MCF 10A (cell line): ENCODE results near the gene ITGB3. TPM values are rescaled to one million over a fixed set of nuclear protein-coding genes. Genes with fewer than 3 reads are reported as not detected.
A peak's percentile ranks its signal among the peaks of the same experiment; 100 is the strongest.

Source experiments
- BruUV-seq: library from RNA; stranded (reverse); fragments of 400-500 nt; replicated peaks from 2 replicates; lab custom pipeline; 2021; lab: Mats Ljungman, UMichigan
- CTCF ChIA-PET: fragments of 300-600 bp; sonication (Branson Sonifier 250); formaldehyde crosslinking; extraction: SDS; loops from one replicate; lab custom pipeline; 2021; ENCODE audit warnings: antibody characterized with exemption, inconsistent platforms; lab: Yijun Ruan, JAX
- POLR2A ChIA-PET: fragments of 300-600, 350-650 bp; sonication (Branson Sonifier 250); formaldehyde crosslinking; extraction: SDS; loops from one replicate; lab custom pipeline; 2020; ENCODE audit warnings: antibody characterized with exemption, inconsistent platforms; lab: Yijun Ruan, JAX
- DNase-seq: peaks from one replicate; pipeline ENCODE4 v3.0.0-alpha.2; 2018; ENCODE audit not compliant: unreplicated experiment
- H3K27ac Mint-ChIP-seq: one replicate; pipeline ENCODE4 v1.8.0; 2022; ENCODE audit warnings: mild to moderate bottlenecking, low read depth, mixed read lengths; ENCODE audit not compliant: unreplicated experiment
- H3K27me3 Mint-ChIP-seq: one replicate; pipeline ENCODE4 v1.8.0; 2022; ENCODE audit warnings: mixed read lengths; ENCODE audit not compliant: insufficient read depth, unreplicated experiment
- H3K36me3 Mint-ChIP-seq: one replicate; pipeline ENCODE4 v1.8.0; 2022; ENCODE audit warnings: mild to moderate bottlenecking, moderate library complexity, mixed read lengths; ENCODE audit not compliant: insufficient read depth, unreplicated experiment
- H3K4me1 Mint-ChIP-seq: one replicate; pipeline ENCODE4 v1.8.0; 2022; ENCODE audit warnings: mixed read lengths; ENCODE audit not compliant: insufficient read depth, unreplicated experiment
- H3K4me3 Mint-ChIP-seq: one replicate; pipeline ENCODE4 v1.8.0; 2022; ENCODE audit warnings: mild to moderate bottlenecking, moderate library complexity, mixed read lengths; ENCODE audit not compliant: unreplicated experiment
- H3K9me3 Mint-ChIP-seq: one replicate; pipeline ENCODE4 v1.8.0; 2022; ENCODE audit warnings: mixed read lengths; ENCODE audit not compliant: unreplicated experiment
- intact Hi-C: fragments of 100-400 bp; cut with micrococcal nuclease; formaldehyde crosslinking; loops from 2 replicates; pipeline ENCODE4 v1.14.1; 2022
- total RNA-seq: library from RNA; stranded (reverse); gene quantifications from 2 replicates; pipeline ENCODE4 v1.2.3, GENCODE V29; 2022
- TF ChIP-seq, protein P1 (sequence below): fragments of 200-600 bp; IDR thresholded peaks from one replicate; pipeline ENCODE4 v1.8.0; 2022; ENCODE audit warnings: antibody characterized with exemption, mild to moderate bottlenecking; ENCODE audit not compliant: unreplicated experiment

Gene ITGB3
- total RNA-seq, 1 experiment from 2014 or later: 1.1 TPM

DNA sequence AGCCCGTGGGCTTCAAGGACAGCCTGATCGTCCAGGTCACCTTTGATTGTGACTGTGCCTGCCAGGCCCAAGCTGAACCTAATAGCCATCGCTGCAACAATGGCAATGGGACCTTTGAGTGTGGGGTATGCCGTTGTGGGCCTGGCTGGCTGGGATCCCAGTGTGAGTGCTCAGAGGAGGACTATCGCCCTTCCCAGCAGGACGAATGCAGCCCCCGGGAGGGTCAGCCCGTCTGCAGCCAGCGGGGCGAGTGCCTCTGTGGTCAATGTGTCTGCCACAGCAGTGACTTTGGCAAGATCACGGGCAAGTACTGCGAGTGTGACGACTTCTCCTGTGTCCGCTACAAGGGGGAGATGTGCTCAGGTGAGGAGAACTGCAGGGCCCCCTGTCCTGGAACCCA, 38.6 kb downstream of the ITGB3 start:
- ChIA-PET POLR2A (no interaction called here), CTCF (no interaction called here)
- no peak overlapping the region for H3K27ac Mint-ChIP-seq
- intact Hi-C loops: no loop called here
- peaks cover 17% of the 10 kb centered on the region for H3K4me1 Mint-ChIP-seq
- no peak for DNase-seq
- TF ChIP-seq, protein P1, sequence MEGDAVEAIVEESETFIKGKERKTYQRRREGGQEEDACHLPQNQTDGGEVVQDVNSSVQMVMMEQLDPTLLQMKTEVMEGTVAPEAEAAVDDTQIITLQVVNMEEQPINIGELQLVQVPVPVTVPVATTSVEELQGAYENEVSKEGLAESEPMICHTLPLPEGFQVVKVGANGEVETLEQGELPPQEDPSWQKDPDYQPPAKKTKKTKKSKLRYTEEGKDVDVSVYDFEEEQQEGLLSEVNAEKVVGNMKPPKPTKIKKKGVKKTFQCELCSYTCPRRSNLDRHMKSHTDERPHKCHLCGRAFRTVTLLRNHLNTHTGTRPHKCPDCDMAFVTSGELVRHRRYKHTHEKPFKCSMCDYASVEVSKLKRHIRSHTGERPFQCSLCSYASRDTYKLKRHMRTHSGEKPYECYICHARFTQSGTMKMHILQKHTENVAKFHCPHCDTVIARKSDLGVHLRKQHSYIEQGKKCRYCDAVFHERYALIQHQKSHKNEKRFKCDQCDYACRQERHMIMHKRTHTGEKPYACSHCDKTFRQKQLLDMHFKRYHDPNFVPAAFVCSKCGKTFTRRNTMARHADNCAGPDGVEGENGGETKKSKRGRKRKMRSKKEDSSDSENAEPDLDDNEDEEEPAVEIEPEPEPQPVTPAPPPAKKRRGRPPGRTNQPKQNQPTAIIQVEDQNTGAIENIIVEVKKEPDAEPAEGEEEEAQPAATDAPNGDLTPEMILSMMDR: no peak
- H3K27me3 Mint-ChIP-seq: no peaks in the 10 kb centered on the region
- H3K36me3 Mint-ChIP-seq: no peaks in the 10 kb centered on the region
- no peak overlapping the region for H3K4me3 Mint-ChIP-seq
- BruUV-seq: no TSS peak
- no peaks in the 10 kb centered on the region for H3K9me3 Mint-ChIP-seq

DNA sequence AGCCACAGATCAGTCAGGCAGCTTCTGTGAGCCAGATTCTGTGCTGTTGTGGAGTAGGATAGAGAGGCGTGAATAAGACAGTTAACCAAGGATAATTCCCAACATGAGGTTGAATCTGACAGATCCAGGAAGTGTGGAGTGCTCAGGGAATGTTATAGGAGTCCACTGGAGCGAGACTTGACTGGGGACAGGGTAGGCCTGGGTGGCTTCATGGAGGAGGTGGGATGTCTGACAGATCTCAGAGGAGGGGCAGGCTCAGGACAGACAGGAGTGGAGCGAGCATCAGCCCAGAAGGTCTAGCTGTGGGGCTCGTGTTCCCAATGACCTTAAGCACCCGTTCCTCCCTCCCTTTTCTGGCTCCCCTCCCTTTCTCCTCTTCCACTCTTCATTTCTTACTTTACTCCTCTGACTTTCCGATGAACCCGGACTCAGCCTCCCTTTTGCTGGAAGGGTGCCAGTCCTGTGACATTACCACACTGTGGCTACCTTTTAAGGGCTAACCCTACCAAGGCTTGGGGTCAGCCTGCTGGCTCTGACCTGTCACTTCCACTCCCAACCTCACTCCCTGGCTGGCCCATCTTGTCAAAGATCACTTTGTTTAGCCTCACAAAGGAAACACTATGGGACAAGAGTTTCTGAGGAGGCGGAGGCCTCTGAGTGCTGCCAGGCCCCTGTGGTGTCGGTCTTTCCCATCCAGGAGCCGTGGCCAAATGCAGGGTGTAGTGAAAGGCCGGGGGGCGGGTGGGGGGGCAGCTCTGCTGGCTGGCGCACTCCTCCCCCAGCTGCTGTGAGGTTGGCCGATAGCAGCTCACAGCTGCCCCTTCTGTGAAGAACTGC, 41.6 kb downstream of the ITGB3 start:
- no peak for DNase-seq
- no peaks in the 10 kb centered on the region for H3K9me3 Mint-ChIP-seq
- intact Hi-C loops: no loop called here
- ChIA-PET CTCF (interaction anchor here (0.6 kb wide), 1 partner anchor 66 kb away, joined by 3 read pairs; no protein-coding TSS in a partner anchor), POLR2A (interaction anchor here (0.6 kb wide), 1 partner anchor 229 kb away, joined by 3 read pairs; no protein-coding TSS in a partner anchor)
- no peaks in the 10 kb centered on the region for H3K36me3 Mint-ChIP-seq
- TF ChIP-seq, protein P1: no peak
- no TSS peak for BruUV-seq
- H3K4me1 Mint-ChIP-seq: peaks cover 28% of the 10 kb centered on the region
- H3K27me3 Mint-ChIP-seq: no peaks in the 10 kb centered on the region
- H3K27ac Mint-ChIP-seq: no peak overlapping the region
- H3K4me3 Mint-ChIP-seq: no peak overlapping the region

DNA sequence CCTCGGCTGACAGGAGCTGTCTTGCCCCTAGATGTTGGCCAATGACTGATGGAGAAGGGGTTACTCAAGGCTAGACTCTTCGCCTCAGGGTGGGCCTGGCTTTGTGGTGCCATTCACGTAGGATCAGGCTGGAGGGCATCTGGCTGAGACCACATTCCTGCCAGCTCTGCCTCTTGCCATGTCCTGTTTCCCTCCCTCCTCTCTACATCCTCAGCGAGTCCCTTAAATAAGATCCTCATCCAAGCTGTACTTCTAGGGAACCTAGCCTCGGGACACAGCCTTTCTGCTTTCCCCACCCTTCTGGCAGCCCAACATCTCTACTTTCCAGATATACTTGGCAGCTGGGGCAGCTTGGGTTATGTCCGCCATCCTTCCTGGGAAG, 42.2 kb downstream of the ITGB3 start:
- CTCF ChIA-PET: interaction anchor here (0.6 to 1.3 kb wide), 2 partner anchors 66 kb away, joined by 3 to 5 read pairs; no protein-coding TSS in a partner anchor
- H3K27me3 Mint-ChIP-seq: no peaks in the 10 kb centered on the region
- BruUV-seq: no TSS peak
- H3K4me3 Mint-ChIP-seq: no peak overlapping the region
- H3K9me3 Mint-ChIP-seq: no peaks in the 10 kb centered on the region
- DNase-seq: no peak
- TF ChIP-seq, protein P1: no peak
- POLR2A ChIA-PET: interaction anchor here (0.6 kb wide), 2 partner anchors 28 to 229 kb away, joined by 3 read pairs; no protein-coding TSS in a partner anchor
- H3K27ac Mint-ChIP-seq: no peak overlapping the region
- H3K4me1 Mint-ChIP-seq: peaks cover 28% of the 10 kb centered on the region
- no peaks in the 10 kb centered on the region for H3K36me3 Mint-ChIP-seq
- intact Hi-C loops: no loop called here

DNA sequence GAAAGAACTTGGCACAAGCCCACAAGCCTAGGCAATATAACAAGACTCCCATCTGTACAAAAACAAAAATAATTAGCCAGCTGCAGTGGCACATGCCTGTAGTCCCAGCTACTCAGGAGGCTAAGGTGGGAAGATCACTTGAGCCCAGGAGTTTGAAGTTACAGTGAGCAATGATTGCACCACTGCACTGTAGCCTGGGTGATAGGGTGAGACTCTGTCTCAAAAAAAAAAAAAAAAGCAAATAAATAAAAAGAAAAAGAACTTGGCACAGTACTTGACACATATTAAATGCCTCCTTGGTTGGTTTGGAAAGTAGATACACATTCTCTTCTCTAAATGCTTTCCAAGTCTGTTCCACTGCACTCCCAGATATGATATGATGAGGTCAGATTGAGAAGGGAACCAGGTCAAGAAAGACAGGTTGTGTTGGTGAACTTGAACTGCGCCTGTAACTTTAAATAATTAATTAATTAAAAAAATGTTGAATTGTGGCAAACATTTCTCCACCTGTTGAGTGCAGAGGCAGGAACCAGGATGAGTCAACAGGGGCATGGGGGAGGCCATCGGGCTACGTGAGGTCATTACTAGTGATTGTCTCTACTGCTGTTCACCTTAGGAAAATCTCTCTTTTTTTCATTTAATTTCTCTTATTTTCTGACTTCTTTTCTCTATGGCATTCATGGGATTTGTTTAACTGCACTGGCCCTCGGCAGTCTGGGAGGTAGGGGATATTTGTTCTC, 44.2 kb downstream of the ITGB3 start:
- peaks cover 38% of the 10 kb centered on the region for H3K4me1 Mint-ChIP-seq
- intact Hi-C loops: no loop called here

More for the DNA sequence above, 44.2 kb downstream of the ITGB3 start:
- no peak overlapping the region for H3K4me3 Mint-ChIP-seq
- TF ChIP-seq, protein P1: no peak
- H3K27me3 Mint-ChIP-seq: no peaks in the 10 kb centered on the region
- no peaks in the 10 kb centered on the region for H3K36me3 Mint-ChIP-seq
- H3K9me3 Mint-ChIP-seq: no peaks in the 10 kb centered on the region
- no TSS peak for BruUV-seq
- CTCF ChIA-PET: no interaction called here
- peak; percentile 61 for DNase-seq
- POLR2A ChIA-PET: no interaction called here
- no peak overlapping the region for H3K27ac Mint-ChIP-seq
